Measurements from ENCODE around the gene MXD1. TPM values are rescaled to one million over a fixed set of nuclear protein-coding genes. Genes with fewer than 3 reads are reported as not detected.

MXD1 gene
- total RNA-seq, 1 donor: 13.1 TPM

GRCh38 chr2:69943000-69943842 is 28.3 kb downstream of the MXD1 start:
- DNase-seq (ENCODE audit: low read depth): no peak
- no peak overlapping the region for H3K4me3 ChIP-seq (ENCODE audit: low read depth, low read length)
- TF ChIP-seq CTCF (IDR thresholded peaks at IDR 0.05; ENCODE audit: insufficient read depth, low read length): no peak

GRCh38 chr2:69943843-69944525 is 29.1 kb downstream of the MXD1 start:
- no peak for TF ChIP-seq CTCF (IDR thresholded peaks at IDR 0.05; ENCODE audit: insufficient read depth, low read length)

GRCh38 chr2:69944756-69945155 is 29.8 kb downstream of the MXD1 start:
- DNase-seq (ENCODE audit: low read depth): no peak
- TF ChIP-seq CTCF (IDR thresholded peaks at IDR 0.05; ENCODE audit: insufficient read depth, low read length): no peak
- H3K4me3 ChIP-seq (ENCODE audit: low read depth, low read length): no peak overlapping the region

More at GRCh38 chr2:69943843-69944525, 29.1 kb downstream of the MXD1 start:
- DNase-seq (ENCODE audit: low read depth): no peak
- no peak overlapping the region for H3K4me3 ChIP-seq (ENCODE audit: low read depth, low read length)

- TF ChIP-seq CTCF (IDR thresholded peaks at IDR 0.05; ENCODE audit: insufficient read depth, low read length): no peak
- no peak overlapping the region for H3K4me3 ChIP-seq (ENCODE audit: low read depth, low read length)
- no peak for DNase-seq (ENCODE audit: low read depth)
These were observed 30.5 kb downstream of the MXD1 start for GRCh38 chr2:69945441-69945840.

GRCh38 chr2:69945941-69946340 is 31.0 kb downstream of the MXD1 start:
- no peak for TF ChIP-seq CTCF (IDR thresholded peaks at IDR 0.05; ENCODE audit: insufficient read depth, low read length)
- no peak overlapping the region for H3K4me3 ChIP-seq (ENCODE audit: low read depth, low read length)
- DNase-seq (ENCODE audit: low read depth): no peak

GRCh38 chr2:69946351-69947324 is 31.7 kb downstream of the MXD1 start:
- H3K4me3 ChIP-seq (ENCODE audit: low read depth, low read length): no peak overlapping the region
- no peak for TF ChIP-seq CTCF (IDR thresholded peaks at IDR 0.05; ENCODE audit: insufficient read depth, low read length)
- DNase-seq (ENCODE audit: low read depth): peak; percentile 29
